H1 (cell line): ENCODE results near the gene PDLIM3. TPM values are rescaled to one million over a fixed set of nuclear protein-coding genes. Genes with fewer than 3 reads are reported as not detected.

ENCODE experiments used
- CTCF ChIA-PET: fragments of 300-600 bp; sonication (Branson Sonifier 250); formaldehyde crosslinking; loops from one replicate; lab custom pipeline; 2021; ENCODE audit not compliant: partially characterized antibody; lab: Charles Lee
- POLR2A ChIA-PET: fragments of 300-600 bp; sonication (Branson Sonifier 250); formaldehyde crosslinking; loops from one replicate; lab custom pipeline; 2021; ENCODE audit warnings: inconsistent platforms; ENCODE audit not compliant: partially characterized antibody; lab: Charles Lee
- DNase-seq, 2 experiments: peaks; one replicate each; pipeline versions ENCODE4 v3.0.0 to v3.0.0-alpha.2; 2010 to 2022; ENCODE audit warnings: low spot score in 2 of 2, low read depth in 1 of 2, mixed read lengths in 1 of 2
- FAIRE-seq: peaks from 2 replicates; lab custom pipeline; 2011; peaks lifted over from hg19 to GRCh38; lab: Jason Lieb, UNC
- H2AFZ ChIP-seq: 2 replicates; pipeline ENCODE4 v1.8.1; 2012; ENCODE audit warnings: low read length, inconsistent platforms
- H2AK5ac ChIP-seq: 2 replicates; pipeline ENCODE4 v1.6.1; 2013; ENCODE audit warnings: low read depth, low read length
- H2BK120ac ChIP-seq: replicated peaks from 2 replicates; pipeline ENCODE3; 2013; ENCODE audit warnings: low read depth, low read length, inconsistent platforms
- H2BK12ac ChIP-seq: 2 replicates; pipeline ENCODE4 v1.6.1; 2013; ENCODE audit warnings: low read depth, low read length
- H2BK15ac ChIP-seq: 2 replicates; pipeline ENCODE4 v1.6.1; 2013; ENCODE audit warnings: low read length
- H2BK20ac ChIP-seq: 2 replicates; pipeline ENCODE4 v1.6.1; 2013; ENCODE audit warnings: low read length
- H2BK5ac ChIP-seq: 2 replicates; pipeline ENCODE4 v1.6.1; 2013; ENCODE audit warnings: low read depth, low read length
- H3K14ac ChIP-seq: 2 replicates; pipeline ENCODE4 v1.6.1; 2013; ENCODE audit warnings: inconsistent platforms; ENCODE audit not compliant: insufficient read length
- H3K18ac ChIP-seq: 2 replicates; pipeline ENCODE4 v1.6.1; 2013; ENCODE audit warnings: low read length; ENCODE audit errors: extremely low read depth
- H3K23ac ChIP-seq: 2 replicates; pipeline ENCODE4 v1.6.1; 2013; ENCODE audit warnings: inconsistent platforms; ENCODE audit not compliant: insufficient read length
- H3K23me2 ChIP-seq: 2 replicates; pipeline ENCODE4 v1.6.1; 2013; ENCODE audit warnings: low read depth, low read length
- H3K27ac ChIP-seq: 2 replicates; pipeline ENCODE4 v1.6.1; 2011; ENCODE audit warnings: low read depth, low read length, inconsistent platforms
- H3K27me3 ChIP-seq, 4 experiments: replicated peaks in 1 of 4; 1 replicate in 1 of 4; 2 replicates in 3 of 4; pipeline versions ENCODE4 v1.6.1 to v1.8.1; 2011 to 2013; ENCODE audit warnings: low read length in 3 of 4, mild to moderate bottlenecking in 3 of 4, inconsistent platforms in 2 of 4, mixed read lengths in 2 of 4, moderate library complexity in 1 of 4; ENCODE audit not compliant: control insufficient read depth in 3 of 4, insufficient read depth in 3 of 4; ENCODE audit errors: extremely low read depth in 1 of 4
- H3K36me3 ChIP-seq, 4 experiments: 2 replicates each; pipeline versions ENCODE4 v1.6.1 to v1.8.1; 2011 to 2013; ENCODE audit warnings: mild to moderate bottlenecking in 4 of 4, low read length in 3 of 4, moderate library complexity in 2 of 4, control low read depth in 1 of 4, inconsistent platforms in 1 of 4; ENCODE audit not compliant: insufficient read depth in 4 of 4, control insufficient read depth in 2 of 4
- H3K4ac ChIP-seq: replicated peaks from 2 replicates; pipeline ENCODE3; 2013; ENCODE audit warnings: low read length, low read depth, mixed read lengths, inconsistent platforms; ENCODE audit not compliant: insufficient read length
- H3K4me1 ChIP-seq, 4 experiments: replicated peaks in 1 of 4; 1 replicate in 1 of 4; 2 replicates in 3 of 4; pipeline versions ENCODE4 v1.6.1 to v1.8.1; 2011 to 2013; ENCODE audit warnings: low read length in 3 of 4, inconsistent platforms in 2 of 4, mixed read lengths in 1 of 4; ENCODE audit not compliant: insufficient read depth in 4 of 4, control insufficient read depth in 3 of 4
- H3K4me2 ChIP-seq, 2 experiments: 2 replicates each; pipeline versions ENCODE4 v1.6.1 to v1.8.1; 2011 to 2013; ENCODE audit warnings: low read depth in 2 of 2, low read length in 2 of 2, control low read depth in 1 of 2, inconsistent platforms in 1 of 2, mild to moderate bottlenecking in 1 of 2; ENCODE audit not compliant: insufficient read depth in 1 of 2
- H3K4me3 ChIP-seq, 4 experiments: fragments of 200-600, 300-600 bp in 1 of 4; sonication (generic), shearing (Covaris generic), sonication (Bioruptor Twin) in 1 of 4; 2 replicates each; pipeline versions ENCODE4 v1.5.1 to v1.8.1; 2011 to 2016; ENCODE audit warnings: low read length in 4 of 4, low read depth in 3 of 4, control low read depth in 2 of 4, inconsistent platforms in 2 of 4, mild to moderate bottlenecking in 2 of 4, mixed read lengths in 1 of 4, moderate library complexity in 1 of 4; ENCODE audit not compliant: insufficient read depth in 2 of 4; ENCODE audit errors: extremely low read depth in 1 of 4
- H3K56ac ChIP-seq: replicated peaks from 2 replicates; pipeline ENCODE3; 2013; ENCODE audit warnings: low read depth, mild to moderate bottlenecking, mixed read lengths, low read length, inconsistent platforms; ENCODE audit not compliant: insufficient read length
- H3K79me1 ChIP-seq: 2 replicates; pipeline ENCODE4 v1.6.1; 2013; ENCODE audit warnings: low read depth, low read length, control low read depth
- H3K79me2 ChIP-seq, 2 experiments: 2 replicates each; pipeline versions ENCODE4 v1.6.1 to v1.8.1; 2012 to 2013; ENCODE audit warnings: low read length in 2 of 2, mild to moderate bottlenecking in 2 of 2, inconsistent platforms in 1 of 2; ENCODE audit not compliant: insufficient read depth in 2 of 2, control insufficient read depth in 1 of 2
- H3K9ac ChIP-seq, 4 experiments: replicated peaks in 1 of 4; 1 replicate in 1 of 4; 2 replicates in 3 of 4; pipeline versions ENCODE4 v1.6.1 to v1.8.1; 2011 to 2013; ENCODE audit warnings: low read depth in 3 of 4, low read length in 3 of 4, control low read depth in 2 of 4, mild to moderate bottlenecking in 2 of 4, moderate library complexity in 2 of 4, inconsistent platforms in 1 of 4; ENCODE audit errors: extremely low read depth in 1 of 4
- H3K9me3 ChIP-seq, 2 experiments: 2 replicates each; pipeline versions ENCODE4 v1.6.1 to v1.8.1; 2012 to 2013; ENCODE audit warnings: mild to moderate bottlenecking in 2 of 2, moderate library complexity in 2 of 2, control low read depth in 1 of 2, inconsistent platforms in 1 of 2, low read depth in 1 of 2, low read length in 1 of 2, mixed read lengths in 1 of 2; ENCODE audit not compliant: insufficient read depth in 2 of 2
- H4K20me1 ChIP-seq, 2 experiments: replicated peaks in 1 of 2; 2 replicates each; pipeline versions ENCODE3 to v1.8.1; 2011 to 2013; ENCODE audit warnings: inconsistent platforms in 2 of 2, low read length in 2 of 2, mild to moderate bottlenecking in 1 of 2; ENCODE audit not compliant: insufficient read depth in 2 of 2, control insufficient read depth in 1 of 2
- H4K5ac ChIP-seq: 2 replicates; pipeline ENCODE4 v1.6.1; 2013; ENCODE audit warnings: low read length, low read depth, mixed read lengths, inconsistent platforms; ENCODE audit not compliant: insufficient read length
- H4K8ac ChIP-seq: 2 replicates; pipeline ENCODE4 v1.8.0; 2013; ENCODE audit warnings: mild to moderate bottlenecking, moderate library complexity, low read length, inconsistent platforms; ENCODE audit not compliant: insufficient read depth; ENCODE audit errors: extremely low read depth
- H4K91ac ChIP-seq: replicated peaks from 2 replicates; pipeline ENCODE3; 2013; ENCODE audit warnings: low read length, mixed read lengths, inconsistent platforms; ENCODE audit not compliant: insufficient read length
- GTF2F1 ChIP-seq: IDR thresholded peaks from 2 replicates; pipeline ENCODE4 v1.6.1; 2012; ENCODE audit warnings: low read depth, low read length, improper control_type of control experiment, borderline replicate concordance
- HDAC2 ChIP-seq, 2 experiments: fragments of 300-600 bp in 1 of 2; sonication (generic) in 1 of 2; IDR thresholded peaks; 2 replicates each; pipeline ENCODE4 v1.6.1; 2011 to 2012; ENCODE audit warnings: low read depth in 2 of 2, low read length in 2 of 2, mild to moderate bottlenecking in 2 of 2, moderate library complexity in 2 of 2, borderline replicate concordance in 1 of 2, inconsistent platforms in 1 of 2
- POLR2A ChIP-seq, 2 experiments: IDR thresholded peaks; 1 replicate in 1 of 2; 2 replicates in 1 of 2; pipeline ENCODE4 v1.6.1; 2011; ENCODE audit warnings: low read depth in 2 of 2, low read length in 2 of 2, mild to moderate bottlenecking in 2 of 2; ENCODE audit errors: control extremely low read depth in 1 of 2
- POU5F1 ChIP-seq: IDR thresholded peaks from 2 replicates; pipeline ENCODE4 v1.6.1; 2011; ENCODE audit warnings: low read depth, mild to moderate bottlenecking, low read length, moderate library complexity
- USF2 ChIP-seq: IDR thresholded peaks from 2 replicates; pipeline ENCODE4 v1.6.1; 2011; ENCODE audit warnings: low read length, improper control_type of control experiment
- WGBS, 2 experiments: shearing (Covaris generic) in 1 of 2; methylation state at CpG; one replicate each; pipeline versions ENCODE4 v1.1.6 to v1.1.7; 2013 to 2015; ENCODE audit warnings: low lambda C conversion rate in 2 of 2, mixed read lengths in 2 of 2, inconsistent platforms in 1 of 2, low coverage in 1 of 2, missing lambda C conversion rate in 1 of 2; ENCODE audit not compliant: insufficient replicate concordance in 2 of 2, insufficient coverage in 1 of 2, insufficient read length in 1 of 2; ENCODE audit errors: extremely low coverage in 1 of 2, missing lambda C conversion rate in 1 of 2; 5-methylcytosine and 5-hydroxymethylcytosine counted together
- polyA plus RNA-seq, 7 experiments: library from polyadenylated mRNA; depleted of rRNA in 3 of 7; stranded (reverse) in 5 of 7; unstranded in 2 of 7; fragments of >200 nt in 5 of 7; fragments of 200-250 nt in 2 of 7; gene quantifications; 1 replicate in 5 of 7; 2 replicates in 1 of 7; 4 replicates in 1 of 7; pipeline versions ENCODE4 v1.2.1 to v1.2.3, GENCODE V29; 2011 to 2013; ENCODE audit warnings: missing spikeins in 2 of 7, mixed read lengths in 2 of 7
- total RNA-seq: library from RNA; stranded (reverse); fragmentation: NEBNext Ultra II Directional; extraction: Animal tissue kit (Norgen Biotek cat#: 25700); gene quantifications from 2 replicates; pipeline ENCODE4 v1.2.1, GENCODE V29; 2021

Gene PDLIM3
- total and polyA plus RNA-seq, 2 of the 8 experiments (the other 6 are each of a cell fraction or from before 2014, with no cell fraction given), result 7.6 to 8.1 TPM

- DNase-seq (no peak), FAIRE-seq (no peak)
- Histone ChIP-seq H2BK5ac (no peak overlapping the region), H4K8ac (no peak overlapping the region), H3K4ac (no peak overlapping the region), H3K56ac (no peak overlapping the region), H3K9me3 (no peaks in the 10 kb centered on the region), H2BK12ac (no peak overlapping the region), H4K5ac (no peak overlapping the region), H3K18ac (no peak overlapping the region), H3K4me2 (no peak overlapping the region), H3K36me3 (no peaks in the 10 kb centered on the region), H3K27me3 (peaks cover 0 to 3% (median 0%) of the 10 kb centered on the region in 4 experiments; a peak in 1 of 7 replicates), H2BK120ac (no peak overlapping the region), H2BK20ac (no peak overlapping the region), H3K9ac (no peak overlapping the region), H2AFZ (no peak overlapping the region), H3K23me2 (no peaks in the 10 kb centered on the region), H3K14ac (no peak overlapping the region), H3K27ac (no peak overlapping the region), H2AK5ac (no peak overlapping the region), H3K4me1 (no peaks in the 10 kb centered on the region), H3K79me1 (no peaks in the 10 kb centered on the region), H2BK15ac (no peak overlapping the region), H3K79me2 (no peaks in the 10 kb centered on the region), H4K91ac (no peak overlapping the region), H4K20me1 (no peaks in the 10 kb centered on the region), H3K23ac (no peak overlapping the region), H3K4me3 (no peak overlapping the region)
- POLR2A ChIA-PET, result no interaction called here
- CTCF ChIA-PET, result interaction anchor here (1.0 to 2.3 kb wide), 3 partner anchors 9 to 47 kb away, joined by 3 to 7 read pairs (median 4); partner anchors contain the start of gene PDLIM3
- 91% methylated on average over 2 of the region's 2 CpGs; no CpG with 5 or more reads in 1 of the 2 experiments for WGBS, 2 experiments
- TF ChIP-seq GTF2F1, result no peak
- TF ChIP-seq HDAC2 (IDR thresholded peaks at IDR 0.05; ENCODE audit: borderline replicate concordance in 1 of 2, low read depth in 2 of 2, low read length in 2 of 2), result no peak
- no peak for TF ChIP-seq USF2
- TF ChIP-seq POLR2A (IDR thresholded peaks at IDR 0.05; ENCODE audit: control extremely low read depth in 1 of 2, low read depth in 2 of 2, low read length in 2 of 2), result no peak
- TF ChIP-seq POU5F1, result no peak
Observed at GRCh38 chr4:185552254-185552653, 16.9 kb upstream of the PDLIM3 start.
